GM15510 (cell line): ENCODE results near the gene SBF2.

ENCODE experiments used
- POLR2A ChIP-seq: IDR thresholded peaks from 3 replicates; pipeline ENCODE4 v1.6.1; 2011; ENCODE audit warnings: borderline replicate concordance; ENCODE audit not compliant: insufficient read length; ENCODE audit errors: extremely low read depth

The SBF2 gene

GRCh38 chr11:10294290-10294953, 403 bp upstream of the SBF2 start:
- no peak for TF ChIP-seq POLR2A

- no peak for TF ChIP-seq POLR2A
These were observed 2.0 kb downstream of the SBF2 start for GRCh38 chr11:10291801-10292638.

- TF ChIP-seq POLR2A = no peak
These were observed 4.1 kb downstream of the SBF2 start for GRCh38 chr11:10289765-10290380.

GRCh38 chr11:10288881-10289764, 4.9 kb downstream of the SBF2 start:
- no peak for TF ChIP-seq POLR2A

GRCh38 chr11:10287766-10288715, 6.0 kb downstream of the SBF2 start:
- TF ChIP-seq POLR2A = no peak

GRCh38 chr11:10287140-10287539, 6.9 kb downstream of the SBF2 start:
- TF ChIP-seq POLR2A = no peak

- TF ChIP-seq POLR2A = no peak
These were observed 8.7 kb downstream of the SBF2 start for GRCh38 chr11:10285148-10285802.

GRCh38 chr11:10283991-10284390, 10.0 kb downstream of the SBF2 start:
- TF ChIP-seq POLR2A = no peak

- no peak for TF ChIP-seq POLR2A
These were observed 11.9 kb downstream of the SBF2 start for GRCh38 chr11:10282117-10282516.

GRCh38 chr11:10275714-10276113, 18.3 kb downstream of the SBF2 start:
- TF ChIP-seq POLR2A = no peak

GRCh38 chr11:10274726-10275125, 19.3 kb downstream of the SBF2 start:
- TF ChIP-seq POLR2A = no peak

- no peak for TF ChIP-seq POLR2A
These were observed 20.3 kb downstream of the SBF2 start for GRCh38 chr11:10273738-10274137.

- TF ChIP-seq POLR2A = no peak
These were observed 21.9 kb downstream of the SBF2 start for GRCh38 chr11:10272132-10272531.

GRCh38 chr11:10268746-10269488, 25.1 kb downstream of the SBF2 start:
- no peak for TF ChIP-seq POLR2A
